ENCODE data around the gene PGAP2. TPM values are rescaled to one million over a fixed set of nuclear protein-coding genes. Genes with fewer than 3 reads are reported as not detected.
A peak's percentile ranks its signal among the peaks of the same experiment; 100 is the strongest.

PGAP2 gene
- total and polyA plus RNA-seq, 10 of the 15 experiments (the other 5 are each of a cell fraction or from before 2014, with no cell fraction given): 12.3 to 37.4 (median 31.9) TPM

GRCh38 chr11:3854977-3855807, 46.8 kb downstream of the PGAP2 start, which contains the start of gene STIM1 (continued):
- peak; percentile 73 for TF ChIP-seq CBFB (IDR thresholded peaks at IDR 0.05; ENCODE audit: low read depth)
- no peak for TF ChIP-seq ZNF384 (IDR thresholded peaks at IDR 0.05; ENCODE audit: borderline replicate concordance, low read depth, low read length)
- TF ChIP-seq TCF7 (IDR thresholded peaks at IDR 0.05; ENCODE audit: borderline replicate concordance): no peak
- no peak for TF ChIP-seq BCL11A (IDR thresholded peaks at IDR 0.05; ENCODE audit: low read depth, low read length)
- TF ChIP-seq POU2F2 (IDR thresholded peaks at IDR 0.05; ENCODE audit: borderline replicate concordance, low read depth, low read length): peak; percentile 79; the same call in 1 of the 3 replicates
- peak; percentile 58; the same call in 1 of the 2 replicates for TF ChIP-seq GATAD2B (conservative IDR thresholded peaks at IDR 0.05; ENCODE audit: low read depth)
- TF ChIP-seq BRCA1 (IDR thresholded peaks at IDR 0.05; ENCODE audit: low read depth, low read length): no peak
- TF ChIP-seq EED (IDR thresholded peaks at IDR 0.05; ENCODE audit: low read depth): no peak
- TF ChIP-seq NFIC (IDR thresholded peaks at IDR 0.05; ENCODE audit: low read depth, low read length): no peak
- no peak for TF ChIP-seq E2F8 (IDR thresholded peaks at IDR 0.05; ENCODE audit: low read depth, partially characterized antibody)
- no peak for TF ChIP-seq NRF1 (conservative IDR thresholded peaks at IDR 0.05; ENCODE audit: low read depth, low read length)
- TF ChIP-seq SMC3 (IDR thresholded peaks at IDR 0.05; ENCODE audit: borderline replicate concordance, low read length): peak; percentile 92
- TF ChIP-seq E2F4 (IDR thresholded peaks at IDR 0.05; ENCODE audit: low read depth, low read length): peak; percentile 77
- no peak for TF ChIP-seq CHD4 (IDR thresholded peaks at IDR 0.05)
- no peak for TF ChIP-seq SPI1 (IDR thresholded peaks at IDR 0.05; ENCODE audit: borderline replicate concordance, insufficient read depth, low read depth, low read length)
- no peak for TF ChIP-seq ZNF217 (IDR thresholded peaks at IDR 0.05)
- TF ChIP-seq YY1 (IDR thresholded peaks at IDR 0.05; ENCODE audit: low read depth, low read length): peak; percentile 79
- no peak for TF ChIP-seq SP1 (IDR thresholded peaks at IDR 0.05; ENCODE audit: low read depth, low read length)
- peak; percentile 45; the same call in 1 of the 2 replicates for TF ChIP-seq BACH1 (IDR thresholded peaks at IDR 0.05; ENCODE audit: borderline replicate concordance)
- peak; percentile 54 for TF ChIP-seq MEF2B (IDR thresholded peaks at IDR 0.05; ENCODE audit: partially characterized antibody, poor library complexity, severe bottlenecking)
- no peak for TF ChIP-seq IRF5 (IDR thresholded peaks at IDR 0.05; ENCODE audit: borderline replicate concordance)
- peak; percentile 65; the same call in 1 of the 2 replicates for TF ChIP-seq RFX5 (IDR thresholded peaks at IDR 0.05; ENCODE audit: low read depth, low read length)
- no peak for TF ChIP-seq HDAC2 (IDR thresholded peaks at IDR 0.05)
- TF ChIP-seq JUND (IDR thresholded peaks at IDR 0.05; ENCODE audit: low read depth, low read length): no peak
- TF ChIP-seq MYC (IDR thresholded peaks at IDR 0.05; ENCODE audit: insufficient read depth, insufficient read length, insufficient replicate concordance, low read length, severe bottlenecking): no peak
- no peak for TF ChIP-seq NR2C1 (IDR thresholded peaks at IDR 0.05)

Data from GM12878 (cell line).